Measurements from ENCODE around the gene SCARF1. TPM values are rescaled to one million over a fixed set of nuclear protein-coding genes. Genes with fewer than 3 reads are reported as not detected.

Gene SCARF1
- total RNA-seq, 1 donor from 2014 or later: 5.7 TPM

DNA sequence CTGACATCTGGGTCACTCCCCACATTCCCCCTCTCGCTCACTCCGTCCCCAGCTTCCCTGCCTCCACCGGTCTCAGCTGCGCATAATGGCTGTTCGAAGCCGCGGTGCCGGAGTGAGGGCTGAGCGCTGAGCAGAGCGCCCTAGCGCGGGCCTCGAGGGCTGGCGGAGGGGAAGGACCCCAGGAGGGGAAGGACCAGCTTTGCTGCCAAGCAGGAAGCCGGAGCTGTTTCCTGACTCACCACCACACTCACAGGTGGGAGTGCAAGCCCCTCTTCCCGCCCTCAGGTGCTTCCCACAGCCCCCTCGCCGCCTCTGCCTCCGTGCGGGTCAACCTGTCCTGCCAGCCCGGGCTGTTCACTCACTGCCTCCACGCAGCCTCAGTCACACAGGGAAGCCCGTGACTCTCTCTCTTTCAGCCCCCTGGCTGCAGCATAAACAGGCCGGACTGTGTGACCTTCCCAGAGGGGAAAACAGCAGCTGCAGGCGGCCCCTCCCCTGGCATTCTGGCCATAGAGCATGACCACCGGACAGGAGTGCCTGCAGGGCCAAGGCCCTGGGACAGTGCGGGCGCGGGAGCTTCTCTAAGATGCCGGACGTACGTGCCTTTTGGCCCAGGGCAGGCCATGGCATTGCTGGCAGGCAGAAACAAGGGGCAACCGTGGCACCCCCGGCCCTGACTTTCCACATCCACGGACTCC lies 40.6 kb downstream of the SCARF1 start:
- peak overlapping the region; percentile 63 for H3K27ac ChIP-seq (ENCODE audit: low read depth, low read length)
- peak overlapping the region in 1 of 3 donors; percentile 27 for H3K4me3 ChIP-seq (ENCODE audit: low read length in 3 of 3)
- no peaks in the 10 kb centered on the region for H3K9me3 ChIP-seq (ENCODE audit: control insufficient read depth in 3 of 3, low read length in 3 of 3)
- H3K27me3 ChIP-seq (ENCODE audit: control insufficient read depth in 3 of 3, insufficient read depth in 3 of 3, low read length in 3 of 3): no peaks in the 10 kb centered on the region
- H3K9ac ChIP-seq (ENCODE audit: low read depth in 1 of 3, low read length in 3 of 3): peak overlapping the region in 2 of 3 donors; percentile 53 to 60
- peaks cover 0 to 8% (median 5%) of the 10 kb centered on the region in 3 donors for H3K36me3 ChIP-seq (ENCODE audit: control insufficient read depth in 3 of 3, insufficient read depth in 3 of 3, low read length in 3 of 3)
- H3K4me1 ChIP-seq (ENCODE audit: control insufficient read depth in 3 of 3, insufficient read depth in 3 of 3, low read length in 3 of 3): peaks cover 8 to 31% (median 10%) of the 10 kb centered on the region in 3 donors

DNA sequence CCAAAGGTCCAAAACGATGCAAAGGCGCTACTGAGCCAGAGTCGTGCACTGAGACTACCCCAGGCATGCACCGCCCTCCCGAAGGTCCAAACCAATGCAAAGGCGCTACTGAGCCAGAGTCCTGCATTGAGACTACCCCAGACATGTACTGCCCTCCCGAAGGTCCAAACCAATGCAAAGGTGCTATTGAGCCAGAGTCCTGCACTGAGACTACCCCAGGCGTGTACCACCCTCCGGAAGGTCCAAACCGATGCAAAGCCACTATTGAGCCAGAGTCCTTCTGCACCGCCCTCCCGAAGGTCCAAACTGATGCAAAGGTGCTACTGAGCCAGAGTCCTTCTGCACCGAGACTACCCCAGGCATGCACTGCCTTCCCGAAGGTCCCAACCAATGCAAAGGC lies 44.0 kb downstream of the SCARF1 start:
- H3K9me3 ChIP-seq (ENCODE audit: control insufficient read depth in 3 of 3, low read length in 3 of 3): no peaks in the 10 kb centered on the region
- no peak overlapping the region for H3K27ac ChIP-seq (ENCODE audit: low read depth, low read length)
- peaks cover 8 to 20% (median 10%) of the 10 kb centered on the region in 3 donors for H3K4me1 ChIP-seq (ENCODE audit: control insufficient read depth in 3 of 3, insufficient read depth in 3 of 3, low read length in 3 of 3)
- peaks cover 0 to 8% (median 3%) of the 10 kb centered on the region in 3 donors for H3K36me3 ChIP-seq (ENCODE audit: control insufficient read depth in 3 of 3, insufficient read depth in 3 of 3, low read length in 3 of 3)
- no peak overlapping the region for H3K9ac ChIP-seq (ENCODE audit: low read depth in 1 of 3, low read length in 3 of 3)
- H3K27me3 ChIP-seq (ENCODE audit: control insufficient read depth in 3 of 3, insufficient read depth in 3 of 3, low read length in 3 of 3): no peaks in the 10 kb centered on the region
- no peak overlapping the region for H3K4me3 ChIP-seq (ENCODE audit: low read length in 3 of 3)

DNA sequence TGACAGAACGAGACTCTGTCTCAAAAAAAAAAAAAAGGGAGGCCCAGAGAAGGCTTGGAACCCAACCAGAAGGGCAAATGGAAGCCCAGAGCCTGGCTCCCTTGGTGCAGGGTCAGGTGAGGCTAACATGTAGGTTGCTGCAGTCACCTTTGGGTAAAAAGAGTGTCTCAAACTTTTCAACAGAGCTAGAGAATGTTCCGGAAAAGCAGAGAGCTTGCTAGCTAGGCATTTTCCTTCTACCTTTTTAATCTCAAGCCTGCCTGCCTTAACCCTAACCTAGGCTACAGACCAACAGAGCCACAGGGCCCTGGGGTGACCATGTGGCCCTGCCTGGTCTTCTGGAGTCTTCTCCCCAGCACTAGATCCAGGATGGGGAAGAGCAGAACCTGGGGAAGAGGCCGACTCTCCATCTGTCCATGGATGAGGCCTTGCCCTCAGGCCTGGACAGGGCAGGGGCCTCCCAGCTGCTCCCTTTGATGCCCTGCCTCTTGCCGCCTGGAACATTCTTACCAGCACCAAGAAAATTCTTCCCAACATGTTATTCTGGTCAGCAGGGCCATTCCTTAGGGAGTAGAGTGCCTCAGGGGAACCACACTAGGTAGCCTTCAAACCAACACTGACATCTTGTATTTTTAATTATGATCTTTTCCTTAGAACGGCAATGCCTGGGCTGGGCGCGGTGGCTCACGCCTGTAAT lies 47.0 kb downstream of the SCARF1 start:
- no peak overlapping the region for H3K27ac ChIP-seq (ENCODE audit: low read depth, low read length)
- H3K27me3 ChIP-seq (ENCODE audit: control insufficient read depth in 3 of 3, insufficient read depth in 3 of 3, low read length in 3 of 3): no peaks in the 10 kb centered on the region
- no peak overlapping the region for H3K4me3 ChIP-seq (ENCODE audit: low read length in 3 of 3)
- H3K36me3 ChIP-seq (ENCODE audit: control insufficient read depth in 3 of 3, insufficient read depth in 3 of 3, low read length in 3 of 3): peaks cover 0 to 8% (median 3%) of the 10 kb centered on the region in 3 donors
- H3K9ac ChIP-seq (ENCODE audit: low read depth in 1 of 3, low read length in 3 of 3): no peak overlapping the region
- peaks cover 0 to 6% (median 2%) of the 10 kb centered on the region in 3 donors for H3K4me1 ChIP-seq (ENCODE audit: control insufficient read depth in 3 of 3, insufficient read depth in 3 of 3, low read length in 3 of 3)
- H3K9me3 ChIP-seq (ENCODE audit: control insufficient read depth in 3 of 3, low read length in 3 of 3): no peaks in the 10 kb centered on the region

DNA sequence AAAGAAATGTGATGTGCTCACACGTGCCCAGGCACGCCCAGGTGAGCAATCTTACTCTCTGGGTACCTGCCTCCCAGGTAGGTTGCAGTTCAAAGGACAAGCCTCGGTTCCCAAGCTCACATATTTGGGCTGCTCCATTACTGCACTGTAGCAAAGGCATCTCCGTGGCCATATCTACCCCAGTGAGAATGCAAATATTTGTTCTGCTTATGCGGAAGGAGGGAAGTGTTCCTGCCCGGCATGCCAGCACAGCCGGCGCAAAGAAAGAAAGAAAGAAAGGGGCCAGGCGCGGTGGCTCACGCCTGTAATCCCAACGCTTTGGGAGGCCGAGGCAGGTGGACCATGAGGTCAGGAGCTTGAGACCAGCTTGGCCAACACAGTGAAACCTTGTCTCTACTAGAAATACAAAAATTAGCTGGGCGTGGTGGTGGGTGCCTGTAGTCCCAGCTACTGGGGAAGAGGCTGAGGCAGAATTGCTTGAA lies 47.6 kb downstream of the SCARF1 start:
- peaks cover 0 to 8% (median 3%) of the 10 kb centered on the region in 3 donors for H3K36me3 ChIP-seq (ENCODE audit: control insufficient read depth in 3 of 3, insufficient read depth in 3 of 3, low read length in 3 of 3)
- no peak overlapping the region for H3K27ac ChIP-seq (ENCODE audit: low read depth, low read length)
- H3K4me1 ChIP-seq (ENCODE audit: control insufficient read depth in 3 of 3, insufficient read depth in 3 of 3, low read length in 3 of 3): peaks cover 4 to 12% (median 8%) of the 10 kb centered on the region in 3 donors
- H3K4me3 ChIP-seq (ENCODE audit: low read length in 3 of 3): no peak overlapping the region
- H3K27me3 ChIP-seq (ENCODE audit: control insufficient read depth in 3 of 3, insufficient read depth in 3 of 3, low read length in 3 of 3): no peaks in the 10 kb centered on the region
- H3K9me3 ChIP-seq (ENCODE audit: control insufficient read depth in 3 of 3, low read length in 3 of 3): no peaks in the 10 kb centered on the region
- H3K9ac ChIP-seq (ENCODE audit: low read depth in 1 of 3, low read length in 3 of 3): no peak overlapping the region

DNA sequence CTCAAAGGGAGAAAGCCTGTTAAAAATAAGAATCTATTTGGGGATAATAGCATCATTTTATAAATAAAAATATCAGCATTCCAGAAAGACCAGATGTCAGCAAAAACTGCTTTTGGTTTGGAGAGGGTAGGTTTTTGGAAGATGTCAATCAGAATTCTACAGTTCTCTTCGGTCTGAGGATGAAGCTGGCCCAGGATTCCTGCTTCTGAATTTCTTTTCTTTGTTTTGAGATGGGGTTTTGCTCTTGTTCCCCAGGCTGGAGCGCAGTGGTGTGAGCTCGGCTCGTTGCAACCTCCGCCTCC lies 52.0 kb downstream of the SCARF1 start:
- H3K27me3 ChIP-seq (ENCODE audit: control insufficient read depth in 3 of 3, insufficient read depth in 3 of 3, low read length in 3 of 3): no peaks in the 10 kb centered on the region
- H3K4me1 ChIP-seq (ENCODE audit: control insufficient read depth in 3 of 3, insufficient read depth in 3 of 3, low read length in 3 of 3): peaks cover 44 to 53% (median 45%) of the 10 kb centered on the region in 3 donors
- H3K9ac ChIP-seq (ENCODE audit: low read depth in 1 of 3, low read length in 3 of 3): peak overlapping the region in 2 of 3 donors; percentile 36 to 76
- peak overlapping the region; percentile 43 for H3K27ac ChIP-seq (ENCODE audit: low read depth, low read length)
- H3K36me3 ChIP-seq (ENCODE audit: control insufficient read depth in 3 of 3, insufficient read depth in 3 of 3, low read length in 3 of 3): peaks cover 0 to 2% (median 2%) of the 10 kb centered on the region in 3 donors
- H3K9me3 ChIP-seq (ENCODE audit: control insufficient read depth in 3 of 3, low read length in 3 of 3): no peaks in the 10 kb centered on the region
- H3K4me3 ChIP-seq (ENCODE audit: low read length in 3 of 3): no peak overlapping the region

DNA sequence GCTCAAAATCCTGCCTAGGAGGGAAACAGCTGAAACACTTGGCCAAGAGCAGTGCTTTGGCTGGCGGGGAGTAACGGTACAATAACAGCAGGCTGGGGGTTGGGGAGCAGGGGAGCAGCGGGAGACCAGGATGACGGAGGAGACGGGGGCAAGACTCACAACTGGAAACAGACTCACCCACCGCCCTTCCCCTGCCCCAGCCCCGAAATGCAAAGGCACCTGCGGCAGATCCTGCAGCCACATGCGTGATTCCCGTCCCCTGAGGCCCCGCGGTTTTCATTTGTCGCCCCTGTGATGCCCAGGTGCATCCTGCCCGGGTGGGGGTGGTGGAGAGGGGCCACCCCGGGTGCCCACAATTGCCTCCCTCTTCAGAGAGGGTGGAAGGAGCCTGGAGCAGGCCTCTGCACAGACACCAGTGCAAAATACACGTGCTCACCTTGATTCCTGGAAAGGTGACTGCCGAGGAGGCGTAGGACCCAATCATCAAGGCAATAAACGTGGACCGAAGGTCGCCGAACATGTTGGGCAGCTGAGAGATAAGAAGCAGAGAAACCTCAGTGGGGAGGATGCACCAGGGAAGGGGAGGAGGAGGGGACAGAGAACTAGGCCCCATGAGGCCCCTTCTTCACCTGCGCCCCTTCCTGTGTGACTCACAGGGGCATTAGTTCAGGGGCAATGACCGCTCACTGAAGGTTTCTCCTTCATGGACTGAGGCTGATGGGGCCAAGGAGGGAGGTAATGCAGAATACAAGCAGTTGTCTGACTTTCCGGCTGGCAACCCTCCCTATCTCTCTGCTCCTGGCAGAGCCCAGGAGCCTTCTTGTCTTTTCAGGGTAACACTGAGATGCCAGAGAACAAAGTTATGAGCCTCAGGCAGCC lies 52.5 kb downstream of the SCARF1 start:
- no peaks in the 10 kb centered on the region for H3K9me3 ChIP-seq (ENCODE audit: control insufficient read depth in 3 of 3, low read length in 3 of 3)
- peak overlapping the region; percentile 43 for H3K27ac ChIP-seq (ENCODE audit: low read depth, low read length)
- peak overlapping the region; percentile 34 to 76 (median 36) for H3K9ac ChIP-seq (ENCODE audit: low read depth in 1 of 3, low read length in 3 of 3)
- H3K36me3 ChIP-seq (ENCODE audit: control insufficient read depth in 3 of 3, insufficient read depth in 3 of 3, low read length in 3 of 3): peaks cover 0 to 2% (median 2%) of the 10 kb centered on the region in 3 donors
- peak overlapping the region in 2 of 3 donors; percentile 10 to 41 for H3K4me3 ChIP-seq (ENCODE audit: low read length in 3 of 3)
- H3K27me3 ChIP-seq (ENCODE audit: control insufficient read depth in 3 of 3, insufficient read depth in 3 of 3, low read length in 3 of 3): no peaks in the 10 kb centered on the region
- H3K4me1 ChIP-seq (ENCODE audit: control insufficient read depth in 3 of 3, insufficient read depth in 3 of 3, low read length in 3 of 3): peaks cover 44 to 58% (median 47%) of the 10 kb centered on the region in 3 donors

DNA sequence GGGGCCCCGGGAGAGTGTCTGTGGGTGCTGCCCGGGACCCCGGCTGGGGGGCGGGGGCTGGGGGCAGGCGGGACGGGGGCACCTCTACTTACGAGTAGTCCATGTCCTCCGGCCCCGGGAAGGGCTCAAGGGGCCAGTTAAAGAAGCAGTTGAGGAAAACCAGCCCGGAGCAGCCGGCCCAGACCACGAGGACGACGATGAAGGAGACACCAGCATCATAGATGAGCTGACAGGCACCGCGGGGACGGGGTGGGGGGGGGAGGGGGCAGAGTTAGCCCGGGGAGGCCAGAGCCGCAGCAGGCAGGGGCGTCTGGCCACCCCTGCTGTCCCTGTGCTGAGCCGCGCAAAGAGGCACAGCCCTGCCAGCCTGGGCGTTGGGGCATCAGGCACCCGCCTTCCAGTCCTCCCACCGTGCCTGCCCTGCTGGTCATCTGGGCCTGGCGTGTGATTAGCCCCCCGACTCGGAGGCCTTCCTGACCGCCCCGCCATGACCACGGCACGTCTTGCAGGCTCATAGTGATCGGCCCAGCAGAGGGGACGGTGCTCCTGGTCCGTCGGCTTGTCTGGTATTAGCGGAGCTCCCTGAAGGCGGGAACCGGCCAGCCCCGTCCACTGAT lies 54.0 kb downstream of the SCARF1 start:
- H3K36me3 ChIP-seq (ENCODE audit: control insufficient read depth in 3 of 3, insufficient read depth in 3 of 3, low read length in 3 of 3): peaks cover 0 to 2% (median 2%) of the 10 kb centered on the region in 3 donors
- peak overlapping the region; percentile 96 for H3K27ac ChIP-seq (ENCODE audit: low read depth, low read length)
- H3K9ac ChIP-seq (ENCODE audit: low read depth in 1 of 3, low read length in 3 of 3): peak overlapping the region; percentile 33 to 81 (median 64)
- H3K9me3 ChIP-seq (ENCODE audit: control insufficient read depth in 3 of 3, low read length in 3 of 3): no peaks in the 10 kb centered on the region
- H3K4me1 ChIP-seq (ENCODE audit: control insufficient read depth in 3 of 3, insufficient read depth in 3 of 3, low read length in 3 of 3): peaks cover 57 to 72% (median 58%) of the 10 kb centered on the region in 3 donors
- no peaks in the 10 kb centered on the region for H3K27me3 ChIP-seq (ENCODE audit: control insufficient read depth in 3 of 3, insufficient read depth in 3 of 3, low read length in 3 of 3)
- no peak overlapping the region for H3K4me3 ChIP-seq (ENCODE audit: low read length in 3 of 3)

DNA sequence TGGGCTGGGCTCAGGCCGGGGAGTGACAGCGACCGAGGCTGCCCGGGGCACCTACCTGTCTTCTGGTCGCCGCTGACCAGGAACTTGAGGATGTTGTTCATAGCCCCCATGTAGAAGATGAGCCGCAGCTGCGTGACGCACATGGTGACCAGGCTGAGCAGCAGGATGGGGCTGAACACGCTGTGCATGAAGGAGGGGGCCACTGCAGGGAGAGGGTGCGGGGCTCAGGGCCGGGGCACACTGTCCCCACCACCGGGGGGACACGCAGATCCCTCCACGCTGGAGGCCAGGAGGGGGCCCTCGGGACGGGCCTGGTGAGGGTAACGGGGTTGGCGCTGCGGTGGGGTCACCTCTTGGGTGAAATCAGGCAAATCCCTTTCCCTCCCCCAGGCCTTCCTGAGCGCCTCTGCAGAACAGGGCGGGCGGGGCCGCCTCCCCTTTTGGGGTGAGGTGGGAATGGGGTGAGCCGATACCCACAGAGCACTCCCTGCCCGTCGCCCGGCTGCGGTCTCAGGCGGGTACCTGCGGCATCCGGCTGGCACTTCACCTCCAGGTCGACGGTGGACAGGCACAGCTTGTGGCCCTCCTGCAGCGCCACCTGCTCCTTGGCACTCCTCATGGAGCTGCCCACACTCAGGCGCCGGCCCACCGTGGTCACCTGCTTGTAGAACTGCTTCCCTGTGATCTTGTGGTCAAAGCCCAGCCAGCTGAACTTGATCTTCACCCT lies 54.6 kb downstream of the SCARF1 start:
- H3K9me3 ChIP-seq (ENCODE audit: control insufficient read depth in 3 of 3, low read length in 3 of 3): no peaks in the 10 kb centered on the region
- peak overlapping the region in 2 of 3 donors; percentile 57 to 60 for H3K4me3 ChIP-seq (ENCODE audit: low read length in 3 of 3)
- H3K27ac ChIP-seq (ENCODE audit: low read depth, low read length): peak overlapping the region; percentile 96
- H3K9ac ChIP-seq (ENCODE audit: low read depth in 1 of 3, low read length in 3 of 3): peak overlapping the region; percentile 33 to 81 (median 64)
- peaks cover 60 to 78% (median 64%) of the 10 kb centered on the region in 3 donors for H3K4me1 ChIP-seq (ENCODE audit: control insufficient read depth in 3 of 3, insufficient read depth in 3 of 3, low read length in 3 of 3)
- H3K36me3 ChIP-seq (ENCODE audit: control insufficient read depth in 3 of 3, insufficient read depth in 3 of 3, low read length in 3 of 3): peaks cover under 1 to 2% (median 2%) of the 10 kb centered on the region in 3 donors
- H3K27me3 ChIP-seq (ENCODE audit: control insufficient read depth in 3 of 3, insufficient read depth in 3 of 3, low read length in 3 of 3): no peaks in the 10 kb centered on the region

Measured in skeletal muscle tissue (tissue), 4 donors.